ENCODE measurements around the gene DAP3.
"Not testable (repeated sequence)": the region's sequence is repeated elsewhere in the genome, so short reads cannot be mapped to it uniquely, and the experiment has no call there.

Gene DAP3

GRCh38 chr1:155689081-155689607, at the start of gene DAP3:
DAP3 (plus strand) TSS chr1:155689091; CDS start chr1:155709780, 20,689 bp downstream.
- not testable (repeated sequence) for DNase-seq

DNA sequence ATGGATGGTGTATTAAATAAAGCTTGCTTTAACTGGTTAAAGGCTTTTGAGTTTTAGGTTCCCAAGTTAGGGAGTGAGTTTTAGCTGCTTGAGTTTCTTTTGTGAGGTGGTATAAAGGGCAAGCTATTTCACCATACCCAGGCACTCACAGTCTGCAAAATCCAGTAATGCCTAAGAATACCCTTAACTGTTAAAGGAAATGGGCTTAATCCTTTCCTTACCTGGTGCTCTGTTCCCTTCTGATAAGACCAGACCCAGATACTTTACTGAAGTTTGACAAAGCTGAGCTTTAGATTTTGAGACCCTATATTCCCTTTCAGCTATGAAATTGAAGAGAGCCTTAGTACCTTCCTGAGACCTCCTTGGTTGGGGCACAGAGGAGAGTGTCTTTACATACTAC, 48.5 kb upstream of the DAP3 start:
- DNase-seq, result no peak

GRCh38 chr1:155642559-155643180, 46.2 kb upstream of the DAP3 start:
- DNase-seq, result not testable (repeated sequence)

DNA sequence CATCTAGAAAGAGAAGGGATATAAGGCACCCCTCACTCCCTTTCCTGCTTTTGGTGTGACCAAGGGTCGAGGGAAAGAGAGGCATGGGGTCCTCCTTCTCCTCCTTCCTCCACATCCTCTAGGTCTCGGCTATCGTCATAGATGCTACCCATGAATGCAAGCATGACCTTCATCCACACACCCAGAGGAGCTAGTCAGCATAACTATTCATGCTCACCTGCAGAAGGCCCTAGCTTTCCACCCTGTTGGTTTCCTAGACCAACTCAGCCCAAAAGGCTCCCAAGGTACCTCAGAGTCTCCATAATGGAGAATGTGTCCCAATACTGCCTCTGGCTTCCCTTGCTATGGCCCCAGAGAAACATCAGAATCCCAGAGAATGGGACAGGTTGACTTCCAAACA, 45.7 kb upstream of the DAP3 start:
- DNase-seq, result no peak

DNA sequence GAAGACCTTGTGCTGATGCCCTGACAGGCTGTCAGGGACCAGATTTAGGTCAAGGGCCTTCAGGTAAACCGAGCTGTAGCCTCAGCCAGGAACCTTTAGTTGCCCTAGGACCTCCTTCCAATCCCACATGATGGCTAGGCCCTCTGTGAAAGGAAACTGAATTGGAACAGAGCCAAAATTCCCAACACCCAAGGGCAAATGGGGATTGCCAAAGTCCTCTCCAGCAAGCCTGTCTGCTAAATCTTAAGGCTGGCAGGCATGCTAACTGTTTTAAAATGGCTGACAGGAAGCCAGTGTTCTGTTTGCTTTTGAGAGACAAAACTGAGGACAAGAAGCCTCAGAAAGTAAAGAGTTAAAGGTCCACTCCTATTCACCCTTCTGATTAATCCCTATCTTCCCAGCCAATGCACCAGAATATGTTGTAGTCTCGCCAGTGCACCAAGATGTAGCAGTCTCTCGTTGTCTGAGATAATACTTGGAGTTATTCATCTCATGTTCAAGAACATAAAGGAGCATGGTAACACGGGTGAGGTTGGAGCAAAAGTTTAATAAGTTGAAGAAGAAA, 43.8 kb upstream of the DAP3 start:
- DNase-seq, result no peak

DNA sequence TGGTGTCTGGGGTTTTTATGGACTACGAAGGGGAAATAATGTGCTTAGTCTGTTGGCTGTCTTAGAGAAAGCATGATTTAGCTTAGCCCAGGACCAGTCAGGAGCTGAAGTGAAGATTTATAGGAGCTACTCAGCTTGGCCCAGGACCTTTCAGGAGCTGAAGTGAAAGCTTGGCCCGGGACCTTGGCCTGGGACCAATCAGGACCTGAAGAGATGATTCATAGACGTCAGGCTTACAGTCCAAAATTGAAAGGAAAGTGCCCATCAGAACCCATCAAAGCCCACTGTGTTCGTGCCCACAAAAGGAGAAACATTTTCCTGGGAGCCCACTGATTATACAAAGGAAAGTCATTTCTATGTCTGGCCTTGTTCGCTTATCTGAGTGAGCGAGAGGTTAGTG, 43.2 kb upstream of the DAP3 start:
- DNase-seq, result no peak

GRCh38 chr1:155646307-155646706, 42.6 kb upstream of the DAP3 start:
- no peak for DNase-seq

- no peak for DNase-seq
Observed at GRCh38 chr1:155648207-155649147, 40.4 kb upstream of the DAP3 start.

DNA sequence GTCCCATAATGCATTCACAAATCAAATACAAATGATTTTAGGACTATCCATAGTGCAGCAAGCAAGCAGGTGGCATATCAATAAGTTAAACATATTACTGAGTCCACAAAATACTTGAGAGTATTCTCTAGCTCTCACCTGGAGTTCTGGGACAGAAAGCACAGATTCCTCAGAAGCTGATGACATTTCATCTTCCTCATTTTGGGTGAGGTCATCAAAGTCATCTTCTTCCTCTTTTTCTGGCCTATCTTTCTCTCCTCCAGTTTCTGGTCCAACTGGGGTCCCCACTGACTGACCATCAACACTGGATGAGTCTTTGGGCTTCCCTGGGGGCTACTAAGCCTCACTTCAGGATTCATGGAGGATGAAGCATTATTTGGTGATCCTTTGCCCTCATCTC, 39.2 kb upstream of the DAP3 start:
- DNase-seq, result no peak

DNA sequence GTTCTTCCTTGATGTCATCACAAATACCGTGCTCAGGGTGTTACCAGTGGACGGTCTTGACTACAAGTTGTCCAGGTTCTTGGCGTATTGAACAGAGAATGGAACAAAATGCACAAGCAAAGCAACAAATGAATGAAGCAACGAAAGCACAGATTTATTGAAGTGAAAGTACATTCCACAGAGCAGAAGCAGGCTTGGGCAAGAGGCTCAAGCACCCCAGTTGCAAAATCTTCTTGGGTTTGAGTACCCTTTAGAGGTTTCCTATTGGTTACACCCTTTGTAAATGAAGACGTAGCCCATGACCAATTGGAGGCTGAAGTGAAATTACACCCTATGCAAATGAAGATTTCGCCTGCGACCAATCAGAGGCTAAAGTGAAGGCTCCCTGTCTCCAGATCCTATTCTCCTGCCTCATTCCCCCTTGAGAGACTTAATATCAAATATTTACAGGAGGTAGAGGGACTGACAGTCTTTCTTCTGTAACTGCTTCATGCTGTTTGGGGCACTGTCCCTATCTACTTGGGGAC, 38.6 kb upstream of the DAP3 start:
- no peak for DNase-seq

- DNase-seq, result no peak
Observed at GRCh38 chr1:155651861-155652661, 36.8 kb upstream of the DAP3 start.

- DNase-seq, result no peak
Observed at GRCh38 chr1:155652951-155653350, 35.9 kb upstream of the DAP3 start.

- DNase-seq, result no peak
Observed at GRCh38 chr1:155657463-155657862, 31.4 kb upstream of the DAP3 start.

DNA sequence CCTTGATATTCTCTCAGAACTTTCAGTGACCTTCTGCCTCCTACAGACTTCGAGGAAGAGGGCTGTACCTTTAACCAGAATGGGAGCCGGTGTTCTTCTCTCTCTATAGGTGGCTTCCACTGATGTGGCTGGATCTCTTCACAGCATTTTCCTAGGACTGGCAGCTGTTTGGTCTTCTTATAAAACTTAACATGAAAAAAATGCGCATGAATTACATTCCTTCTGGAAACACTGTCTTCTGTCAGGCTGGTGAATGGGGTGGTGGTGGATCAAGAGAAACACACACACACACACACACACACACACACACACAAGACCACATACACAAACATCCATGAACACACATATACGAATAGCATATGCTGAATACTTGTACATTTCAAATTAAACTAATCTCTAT, 27.7 kb upstream of the DAP3 start:
- not testable (repeated sequence) for DNase-seq

- no peak for DNase-seq
Observed at GRCh38 chr1:155669233-155670162, 19.4 kb upstream of the DAP3 start.

DNA sequence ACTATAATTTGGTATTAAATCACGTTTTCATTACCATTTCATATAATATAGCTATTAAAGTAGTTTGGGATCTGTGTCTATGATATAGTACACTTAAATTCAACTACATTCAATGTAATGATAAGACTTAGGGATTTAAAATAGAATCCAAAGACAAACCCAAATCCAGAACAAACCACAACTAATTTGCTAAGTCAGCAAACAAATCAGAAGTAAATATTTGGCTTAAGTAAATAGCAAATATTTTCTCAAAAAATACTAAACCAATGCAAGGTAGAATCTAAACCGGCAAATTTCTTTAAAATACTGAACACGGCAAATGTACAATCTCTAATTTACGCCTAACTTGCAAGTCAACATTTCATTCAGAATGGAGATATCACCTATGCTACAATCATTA, 17.1 kb upstream of the DAP3 start:
- DNase-seq, result no peak

- DNase-seq, result no peak
Observed at GRCh38 chr1:155673003-155673402, 15.9 kb upstream of the DAP3 start.

DNA sequence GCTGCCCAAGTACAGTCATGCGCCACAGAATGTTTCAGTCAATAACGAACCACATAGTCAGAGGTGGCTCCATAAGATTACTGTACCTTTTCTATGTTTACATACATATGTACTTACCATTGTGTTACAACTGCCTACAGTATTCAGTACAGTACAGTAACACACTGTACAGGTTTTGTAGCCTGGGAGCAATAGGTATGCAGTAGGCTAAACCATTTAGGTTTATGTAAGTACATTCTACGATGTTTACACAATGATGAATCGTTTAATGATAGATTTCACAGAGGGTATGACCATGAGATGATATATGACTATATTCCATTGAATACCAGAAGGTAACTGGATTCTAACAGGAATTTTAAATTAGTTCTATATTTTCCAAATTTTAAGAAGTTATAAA, 10.9 kb upstream of the DAP3 start:
- DNase-seq, result no peak

DNA sequence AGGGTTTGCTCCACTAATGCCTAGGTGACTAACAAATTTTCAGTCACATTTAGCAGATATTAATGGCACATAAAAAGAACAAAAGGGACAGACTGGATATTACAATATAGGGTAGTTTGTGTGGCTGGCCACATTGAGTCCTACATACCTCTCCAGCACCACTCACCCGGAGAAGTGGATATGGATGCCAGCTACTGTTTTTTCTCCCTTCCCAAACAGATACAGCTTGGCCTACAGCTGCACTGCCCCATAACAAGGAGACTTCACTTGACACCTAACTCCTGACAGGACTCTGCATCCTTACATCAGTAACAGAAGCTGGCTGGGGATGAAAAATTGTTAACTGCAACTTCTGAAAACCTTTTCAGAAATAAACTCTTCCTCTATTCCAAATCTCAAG, 9.9 kb upstream of the DAP3 start:
- not testable (repeated sequence) for DNase-seq

GRCh38 chr1:155680531-155680930, 8.4 kb upstream of the DAP3 start:
- no peak for DNase-seq

- no peak for DNase-seq
Observed at GRCh38 chr1:155681776-155682175, 7.1 kb upstream of the DAP3 start.
